Smooth muscle cell (in vitro differentiated cells): ENCODE results near the gene CERS6. TPM values are rescaled to one million over a fixed set of nuclear protein-coding genes. Genes with fewer than 3 reads are reported as not detected.

ENCODE experiments used
- DNase-seq: peaks from one replicate; lab custom pipeline; 2025; ENCODE audit not compliant: unreplicated experiment; lab: John Stamatoyannopoulos, UW
- H2AFZ ChIP-seq: fragments of 200-600 bp; sonication (generic); 2 replicates; pipeline ENCODE4 v1.6.0; 2016; ENCODE audit warnings: antibody characterized with exemption, low read depth, mild to moderate bottlenecking
- H3F3A ChIP-seq: fragments of 200-600 bp; sonication (generic); 2 replicates; pipeline ENCODE4 v1.6.0; 2017; ENCODE audit warnings: antibody characterized with exemption, low read depth
- H3K27ac ChIP-seq: fragments of 200-600 bp; sonication (generic); 2 replicates; pipeline ENCODE4 v1.5.1; 2016; ENCODE audit warnings: low read depth, mild to moderate bottlenecking
- H3K27me3 ChIP-seq: fragments of 200-600 bp; sonication (generic); 2 replicates; pipeline ENCODE4 v1.6.1; 2016; ENCODE audit warnings: low read depth, mild to moderate bottlenecking
- H3K36me3 ChIP-seq: fragments of 200-600 bp; sonication (generic); 2 replicates; pipeline ENCODE4 v1.5.1; 2016; ENCODE audit warnings: low read depth
- H3K4me1 ChIP-seq: fragments of 200-600 bp; sonication (generic); 2 replicates; pipeline ENCODE4 v1.5.1; 2016; ENCODE audit warnings: low read depth
- H3K4me2 ChIP-seq: fragments of 200-600 bp; sonication (generic); 2 replicates; pipeline ENCODE4 v1.6.0; 2016; ENCODE audit warnings: mild to moderate bottlenecking
- H3K4me3 ChIP-seq: fragments of 200-600 bp; sonication (generic); 2 replicates; pipeline ENCODE4 v1.5.1; 2016; ENCODE audit warnings: mild to moderate bottlenecking
- H3K79me2 ChIP-seq: fragments of 200-600 bp; sonication (generic); 2 replicates; pipeline ENCODE4 v1.6.0; 2016; ENCODE audit warnings: low read depth, mild to moderate bottlenecking
- H3K9ac ChIP-seq: fragments of 200-600 bp; sonication (generic); 2 replicates; pipeline ENCODE4 v1.6.0; 2016; ENCODE audit warnings: low read depth
- H3K9me3 ChIP-seq: fragments of 200-600 bp; sonication (generic); replicated peaks from 2 replicates; pipeline ENCODE4 v1.5.1; 2016; ENCODE audit warnings: low read depth
- H4K20me1 ChIP-seq: fragments of 200-600 bp; sonication (generic); 2 replicates; pipeline ENCODE4 v1.6.0; 2016; ENCODE audit warnings: low read depth
- CTCF ChIP-seq: fragments of 200-600 bp; sonication (generic); IDR thresholded peaks from 2 replicates; pipeline ENCODE4 v1.5.1; 2017; ENCODE audit warnings: borderline replicate concordance, mild to moderate bottlenecking, antibody characterized with exemption; ENCODE audit not compliant: insufficient read depth, poor library complexity, severe bottlenecking
- WGBS: methylation state at CpG from one replicate; pipeline ENCODE4 v1.1.7; 2016; ENCODE audit warnings: low lambda C conversion rate; 5-methylcytosine and 5-hydroxymethylcytosine counted together
- polyA plus RNA-seq: library from polyadenylated mRNA; unstranded; fragments of >200 nt; fragmentation: Nextera tagmentation; extraction: Ambion mirVana; gene quantifications from 2 replicates; pipeline ENCODE4 v1.2.1, GENCODE V29; 2016
- total RNA-seq: library from RNA; depleted of rRNA; stranded (reverse); fragments of >200 nt; gene quantifications from 2 replicates; pipeline ENCODE4 v1.2.3, GENCODE V29; 2014

Gene CERS6
- total and polyA plus RNA-seq, 2 experiments from 2014 or later, result 9.2 to 26.6 TPM

- no peak for DNase-seq
- Histone ChIP-seq H3F3A (peaks cover 17% of the 10 kb centered on the region), H3K27me3 (no peaks in the 10 kb centered on the region), H3K4me2 (peak overlapping the region; percentile 42), H3K9ac (no peak overlapping the region), H2AFZ (no peak overlapping the region), H3K79me2 (peaks cover 37% of the 10 kb centered on the region), H3K4me1 (peaks cover 34% of the 10 kb centered on the region), H3K36me3 (no peaks in the 10 kb centered on the region), H3K9me3 (no peaks in the 10 kb centered on the region), H3K27ac (peak overlapping the region; percentile 73), H4K20me1 (no peaks in the 10 kb centered on the region), H3K4me3 (no peak overlapping the region)
- TF ChIP-seq CTCF, result no peak
- 48% methylated on average over 2 of the region's 2 CpGs for WGBS
Observed at GRCh38 chr2:168529054-168529833, 73.2 kb downstream of the CERS6 start.

DNA sequence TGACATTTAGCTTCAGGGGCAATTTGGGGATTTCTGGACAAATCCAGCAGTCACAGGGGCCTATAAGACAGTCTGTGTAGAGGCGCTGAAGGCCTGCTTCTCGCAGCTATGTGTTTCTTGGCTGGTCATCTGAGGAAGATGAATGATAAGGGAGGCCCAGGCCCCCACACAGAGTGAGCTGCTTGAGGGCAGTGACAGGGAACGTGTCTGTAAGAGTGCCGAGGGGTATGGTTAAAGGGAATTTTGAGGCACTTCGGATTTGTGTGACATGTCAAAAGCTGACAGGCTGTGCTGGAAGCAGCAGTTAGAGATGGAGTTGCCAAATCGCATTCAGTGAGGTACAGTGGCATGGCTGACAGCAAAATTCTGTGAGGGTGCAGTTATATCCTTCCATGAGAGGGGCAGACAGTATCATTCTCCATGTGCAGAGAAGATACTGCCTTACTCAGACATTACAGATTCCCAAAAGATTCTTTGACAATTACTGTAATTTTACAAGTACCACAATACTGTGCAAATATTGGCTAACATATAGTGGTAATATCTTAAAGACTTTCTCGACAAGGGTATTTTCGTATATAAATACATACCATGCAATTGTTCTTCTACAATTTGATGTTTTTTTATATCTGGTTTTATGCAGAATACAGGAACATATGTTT is 74.0 kb downstream of the CERS6 start:
- no peaks in the 10 kb centered on the region for H3K36me3 ChIP-seq
- peak overlapping the region; percentile 42 for H3K4me2 ChIP-seq
- peaks cover 34% of the 10 kb centered on the region for H3K4me1 ChIP-seq
- H3K4me3 ChIP-seq, result no peak overlapping the region
- peaks cover 14% of the 10 kb centered on the region for H3F3A ChIP-seq
- H2AFZ ChIP-seq, result no peak overlapping the region
- DNase-seq, result no peak
- no peaks in the 10 kb centered on the region for H3K9me3 ChIP-seq
- H3K9ac ChIP-seq, result no peak overlapping the region
- TF ChIP-seq CTCF, result no peak
- H3K79me2 ChIP-seq, result peaks cover 32% of the 10 kb centered on the region
- 44% methylated on average over 8 of the region's 8 CpGs for WGBS
- peak overlapping the region; percentile 73 for H3K27ac ChIP-seq
- no peaks in the 10 kb centered on the region for H4K20me1 ChIP-seq
- no peaks in the 10 kb centered on the region for H3K27me3 ChIP-seq

DNA sequence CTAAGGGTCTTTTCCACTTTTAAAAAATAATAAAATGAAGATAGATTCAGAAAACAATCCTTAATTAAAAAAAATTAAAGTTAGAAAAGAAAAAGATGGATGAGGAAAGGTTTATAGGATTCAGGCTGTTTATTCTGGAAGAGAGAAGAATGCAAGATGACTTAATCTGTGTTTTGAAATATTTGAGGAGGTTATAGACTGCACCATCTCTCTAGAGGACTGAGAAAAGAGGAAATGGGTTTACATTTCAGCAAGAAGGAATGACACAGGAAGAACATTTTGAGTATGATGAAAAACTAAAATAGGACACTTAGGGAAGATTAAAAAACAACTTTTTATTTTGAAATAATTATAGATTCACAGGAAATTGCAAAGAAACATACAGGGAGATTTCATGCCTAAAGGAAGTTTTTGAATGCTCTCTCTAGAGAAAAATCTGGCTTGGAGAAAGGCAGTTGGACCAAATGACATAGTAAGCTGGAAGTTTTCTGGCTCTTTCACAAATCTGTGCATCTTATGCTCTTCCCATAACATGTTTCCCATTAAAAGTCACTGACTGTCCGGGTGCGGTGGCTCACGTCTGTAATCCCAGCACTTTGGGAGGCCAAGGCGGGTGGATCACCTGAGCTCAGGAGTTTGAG is 75.0 kb downstream of the CERS6 start:
- Histone ChIP-seq H4K20me1 (no peaks in the 10 kb centered on the region), H3K36me3 (no peaks in the 10 kb centered on the region), H3K9ac (no peak overlapping the region), H2AFZ (no peak overlapping the region), H3F3A (peaks cover 14% of the 10 kb centered on the region), H3K4me3 (no peak overlapping the region), H3K27ac (peak overlapping the region; percentile 73), H3K4me1 (peaks cover 27% of the 10 kb centered on the region), H3K27me3 (no peaks in the 10 kb centered on the region), H3K79me2 (peaks cover 30% of the 10 kb centered on the region), H3K4me2 (peak overlapping the region; percentile 3), H3K9me3 (no peaks in the 10 kb centered on the region)
- WGBS, result 89% methylated on average over 4 of the region's 4 CpGs
- TF ChIP-seq CTCF, result no peak
- DNase-seq, result no peak
